Esophagus squamous epithelium (tissue), 4 donors: Measurements from ENCODE around the gene LRRC43.

ENCODE experiments used
- POLR2A ChIP-seq, 4 donors: fragments of 450-650 bp; IDR thresholded peaks; one replicate each; pipeline ENCODE4 v1.6.1; 2017; ENCODE audit warnings: antibody characterized with exemption in 4 of 4, mild to moderate bottlenecking in 4 of 4, moderate library complexity in 3 of 4
- TF ChIP-seq, protein P1 (sequence below), 6 experiments: fragments of 450-650 bp in 4 of 6; fragments of 200-600 bp in 2 of 6; sonication (generic) in 2 of 6; IDR thresholded peaks; one replicate each; pipeline ENCODE4 v1.5.1; 2016 to 2019; ENCODE audit warnings: antibody characterized with exemption in 6 of 6, mild to moderate bottlenecking in 4 of 6, moderate library complexity in 4 of 6

DNA sequence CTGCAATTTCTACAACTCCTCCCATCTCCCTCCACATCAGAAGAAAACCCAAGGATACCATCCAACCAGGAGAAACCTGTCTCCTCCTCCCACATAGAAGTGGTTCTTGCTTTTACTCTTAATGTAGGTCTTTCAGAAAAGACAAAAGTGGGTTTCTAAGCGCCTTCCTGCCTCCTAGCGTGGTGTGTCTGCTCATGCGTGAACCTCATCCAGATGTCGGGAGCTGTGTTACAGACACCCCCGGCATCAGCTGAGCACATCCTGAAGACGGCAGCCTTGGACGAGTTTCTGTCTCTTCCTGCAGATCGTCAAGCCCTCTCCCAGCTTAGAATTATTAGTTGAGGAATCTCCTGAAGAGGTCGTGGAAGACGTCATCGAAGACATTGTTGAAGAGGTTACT is 9.5 kb downstream of the LRRC43 start:
- TF ChIP-seq, protein P1, sequence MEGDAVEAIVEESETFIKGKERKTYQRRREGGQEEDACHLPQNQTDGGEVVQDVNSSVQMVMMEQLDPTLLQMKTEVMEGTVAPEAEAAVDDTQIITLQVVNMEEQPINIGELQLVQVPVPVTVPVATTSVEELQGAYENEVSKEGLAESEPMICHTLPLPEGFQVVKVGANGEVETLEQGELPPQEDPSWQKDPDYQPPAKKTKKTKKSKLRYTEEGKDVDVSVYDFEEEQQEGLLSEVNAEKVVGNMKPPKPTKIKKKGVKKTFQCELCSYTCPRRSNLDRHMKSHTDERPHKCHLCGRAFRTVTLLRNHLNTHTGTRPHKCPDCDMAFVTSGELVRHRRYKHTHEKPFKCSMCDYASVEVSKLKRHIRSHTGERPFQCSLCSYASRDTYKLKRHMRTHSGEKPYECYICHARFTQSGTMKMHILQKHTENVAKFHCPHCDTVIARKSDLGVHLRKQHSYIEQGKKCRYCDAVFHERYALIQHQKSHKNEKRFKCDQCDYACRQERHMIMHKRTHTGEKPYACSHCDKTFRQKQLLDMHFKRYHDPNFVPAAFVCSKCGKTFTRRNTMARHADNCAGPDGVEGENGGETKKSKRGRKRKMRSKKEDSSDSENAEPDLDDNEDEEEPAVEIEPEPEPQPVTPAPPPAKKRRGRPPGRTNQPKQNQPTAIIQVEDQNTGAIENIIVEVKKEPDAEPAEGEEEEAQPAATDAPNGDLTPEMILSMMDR (IDR thresholded peaks at IDR 0.05): no peak
- no peak for TF ChIP-seq POLR2A (IDR thresholded peaks at IDR 0.05)
